ENCODE results near the gene THAP5.

Gene THAP5, protein sequence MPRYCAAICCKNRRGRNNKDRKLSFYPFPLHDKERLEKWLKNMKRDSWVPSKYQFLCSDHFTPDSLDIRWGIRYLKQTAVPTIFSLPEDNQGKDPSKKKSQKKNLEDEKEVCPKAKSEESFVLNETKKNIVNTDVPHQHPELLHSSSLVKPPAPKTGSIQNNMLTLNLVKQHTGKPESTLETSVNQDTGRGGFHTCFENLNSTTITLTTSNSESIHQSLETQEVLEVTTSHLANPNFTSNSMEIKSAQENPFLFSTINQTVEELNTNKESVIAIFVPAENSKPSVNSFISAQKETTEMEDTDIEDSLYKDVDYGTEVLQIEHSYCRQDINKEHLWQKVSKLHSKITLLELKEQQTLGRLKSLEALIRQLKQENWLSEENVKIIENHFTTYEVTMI

DNA sequence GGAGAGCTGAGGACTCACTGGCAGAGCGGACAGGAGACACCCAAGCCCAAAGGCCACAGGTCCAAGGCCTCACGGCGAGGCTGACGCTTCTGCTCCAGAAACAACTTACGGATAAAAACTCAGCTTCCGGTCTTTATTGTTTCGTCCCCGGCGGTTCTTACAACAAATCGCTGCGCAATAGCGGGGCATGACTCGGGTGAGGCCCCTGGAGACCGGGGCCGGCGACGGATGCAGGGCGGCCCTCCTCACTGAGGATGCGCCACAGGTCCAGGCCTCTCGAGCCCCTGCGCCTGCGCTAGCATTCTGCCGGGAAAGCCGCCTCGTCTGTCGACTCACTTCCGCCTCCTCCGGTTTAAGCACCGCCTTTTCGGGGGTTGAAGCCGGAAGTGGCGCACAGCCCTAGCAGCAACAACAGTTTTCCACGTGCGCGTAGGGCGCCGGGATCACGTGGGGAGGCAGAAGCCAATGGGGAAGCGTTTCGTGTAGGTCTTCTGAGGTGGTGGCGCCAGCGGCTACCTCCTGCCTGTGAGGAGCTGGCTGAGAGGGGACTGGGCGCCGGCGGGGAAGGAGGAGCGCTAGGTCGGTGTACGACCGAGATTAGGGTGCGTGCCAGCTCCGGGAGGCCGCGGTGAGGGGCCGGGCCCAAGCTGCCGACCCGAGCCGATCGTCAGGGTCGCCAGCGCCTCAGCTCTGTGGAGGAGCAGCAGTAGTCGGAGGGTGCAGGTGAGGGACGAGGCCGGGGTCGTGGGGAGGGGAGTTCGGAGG is at the start of gene THAP5, which contains the start of gene DNAJB9:
TSS of gene THAP5 (minus strand) at position 326 of the 765 bp plus-strand sequence. CDS start at position 189, 137 bp downstream.
TSS of gene DNAJB9 (plus strand) at position 494 of the 765 bp plus-strand sequence. CDS start 1,853 bp downstream, outside the sequence.
- DNase-seq (ENCODE audit: low read depth in 2 of 2), result peak; percentile 99

DNA sequence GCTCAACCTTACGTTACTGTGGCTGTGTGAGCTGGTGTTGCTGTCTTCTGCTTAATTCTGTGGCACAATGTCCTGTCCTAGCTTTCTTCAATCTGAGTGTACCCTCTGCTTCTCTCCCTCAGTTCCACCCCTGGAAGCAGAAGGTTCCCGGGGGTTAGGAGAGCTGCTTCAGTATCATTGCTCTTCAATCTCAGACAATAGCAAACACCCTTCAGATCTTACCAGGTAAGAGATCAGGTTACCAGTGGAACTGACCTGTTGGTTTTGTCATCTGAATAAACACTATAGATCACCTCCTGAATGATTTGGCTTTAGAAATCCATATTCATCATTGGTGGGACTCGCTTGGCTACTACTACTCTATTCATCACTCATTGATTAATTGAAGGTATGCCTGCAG is 48.5 kb upstream of the THAP5 start:
- no peak for DNase-seq (ENCODE audit: low read depth in 2 of 2)

DNA sequence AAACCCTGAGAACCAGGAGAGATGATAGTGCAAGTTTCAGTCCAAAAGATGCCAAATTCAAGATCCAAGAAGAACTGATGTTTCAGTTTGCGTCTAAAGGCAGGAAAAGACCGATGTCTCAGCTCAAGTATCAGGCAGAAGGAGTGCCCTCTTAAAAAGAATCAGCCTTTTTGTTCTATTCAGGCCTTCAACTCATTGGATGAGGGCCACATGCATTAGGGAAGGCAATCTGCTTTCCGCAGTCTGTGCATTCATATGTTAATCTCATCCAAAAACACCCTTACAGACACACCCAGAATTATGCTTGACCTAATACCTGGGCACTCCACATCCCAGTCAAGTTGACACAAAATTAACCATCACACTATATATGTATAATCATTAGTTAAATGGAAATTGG is 45.4 kb upstream of the THAP5 start:
- DNase-seq (ENCODE audit: low read depth in 2 of 2), result no peak

DNA sequence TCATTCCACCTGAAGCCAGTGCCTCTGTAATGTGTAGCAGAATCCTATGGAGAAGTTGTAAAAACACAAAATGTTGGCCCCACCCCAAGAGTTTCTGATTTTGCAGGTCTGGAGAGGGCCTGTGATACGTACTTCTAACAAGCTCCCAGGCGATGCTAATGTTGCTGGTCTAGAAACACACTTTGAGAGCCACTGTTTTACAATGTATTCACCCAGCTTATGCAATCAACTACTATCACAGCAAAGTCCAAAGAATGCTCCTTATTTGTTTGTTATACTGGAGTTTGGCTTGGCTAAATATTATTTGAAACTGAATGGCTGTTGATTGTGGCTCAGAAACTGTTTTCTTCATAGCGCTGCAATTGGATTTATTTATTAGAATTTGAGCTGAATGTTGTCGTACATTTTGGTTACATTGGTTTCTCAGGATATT is 44.5 kb upstream of the THAP5 start:
- DNase-seq (ENCODE audit: low read depth in 2 of 2), result no peak

DNA sequence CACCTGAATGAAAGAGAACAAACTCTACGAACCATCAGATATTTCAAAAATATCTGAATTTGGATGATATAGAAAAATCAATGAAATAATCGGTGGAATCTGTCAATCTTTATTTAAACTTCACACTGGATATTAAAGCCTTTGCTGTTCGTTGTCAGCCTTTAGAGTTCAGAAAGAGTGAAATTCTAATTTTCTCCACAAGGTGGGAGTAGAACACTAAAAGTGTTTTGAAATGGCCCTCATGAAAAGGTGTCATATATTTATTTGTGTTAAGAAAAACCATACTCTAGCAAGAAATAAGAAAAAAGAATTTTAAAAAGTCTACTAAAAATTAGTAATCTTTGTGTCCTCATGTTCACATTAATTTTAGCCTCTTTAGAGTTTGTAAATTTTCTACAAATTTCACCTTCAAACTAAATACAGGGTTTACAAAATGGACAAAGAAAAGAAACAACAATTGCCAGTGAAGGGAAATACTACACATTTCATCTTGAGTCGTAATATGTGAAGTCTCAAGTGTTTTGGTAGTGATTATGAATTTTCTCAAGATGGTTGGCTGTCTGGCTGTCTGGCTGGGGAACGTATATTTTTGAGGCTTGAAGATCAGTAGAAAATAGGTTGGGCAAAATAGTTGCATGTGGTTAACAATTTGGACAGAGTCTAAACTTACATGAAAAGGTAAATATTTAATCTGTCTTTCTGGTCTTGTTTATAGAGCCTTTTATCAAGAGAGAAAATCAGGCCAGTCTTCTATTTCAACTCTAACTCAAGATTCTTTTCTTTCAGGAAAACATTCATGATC is 43.8 kb upstream of the THAP5 start:
- DNase-seq (ENCODE audit: low read depth in 2 of 2), result no peak

DNA sequence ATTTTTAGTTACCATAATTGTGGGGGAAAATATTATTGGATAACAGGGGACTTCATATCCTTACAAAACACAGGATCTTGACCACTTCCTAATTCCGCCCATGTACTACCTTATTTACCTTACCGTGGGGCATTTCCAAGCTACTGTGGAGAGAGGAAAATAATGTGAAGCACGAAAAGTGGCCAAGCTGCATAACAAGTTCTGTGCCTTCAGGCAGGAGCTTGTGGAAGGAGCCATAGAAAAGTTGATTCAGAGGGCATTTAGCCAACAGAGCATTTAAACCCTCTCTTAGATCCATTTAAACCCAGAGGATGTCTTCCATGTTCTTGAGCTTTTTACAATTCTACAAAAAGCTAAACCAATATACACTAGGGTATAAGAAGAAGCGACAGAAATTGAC is 41.8 kb upstream of the THAP5 start:
- DNase-seq (ENCODE audit: low read depth in 2 of 2), result no peak

DNA sequence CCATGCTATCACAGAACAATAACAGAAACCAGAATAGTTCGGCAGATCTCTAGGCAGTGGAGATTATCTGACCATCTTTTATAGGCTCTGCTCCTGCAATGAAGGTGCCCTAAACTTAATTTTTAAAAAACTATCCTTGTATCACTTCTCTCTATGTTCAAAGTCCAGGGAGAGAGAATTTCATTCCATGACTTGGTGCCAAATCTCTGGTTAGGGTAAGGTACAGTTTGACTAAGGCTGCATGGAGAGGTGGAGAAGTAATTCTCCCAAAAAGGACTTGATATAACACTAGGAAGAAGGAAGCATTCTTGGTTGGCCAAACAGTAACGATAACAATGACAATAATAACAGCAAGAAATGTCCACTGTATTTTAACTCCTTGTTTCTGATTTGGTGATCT is 40.1 kb upstream of the THAP5 start:
- DNase-seq (ENCODE audit: low read depth in 2 of 2), result no peak

DNA sequence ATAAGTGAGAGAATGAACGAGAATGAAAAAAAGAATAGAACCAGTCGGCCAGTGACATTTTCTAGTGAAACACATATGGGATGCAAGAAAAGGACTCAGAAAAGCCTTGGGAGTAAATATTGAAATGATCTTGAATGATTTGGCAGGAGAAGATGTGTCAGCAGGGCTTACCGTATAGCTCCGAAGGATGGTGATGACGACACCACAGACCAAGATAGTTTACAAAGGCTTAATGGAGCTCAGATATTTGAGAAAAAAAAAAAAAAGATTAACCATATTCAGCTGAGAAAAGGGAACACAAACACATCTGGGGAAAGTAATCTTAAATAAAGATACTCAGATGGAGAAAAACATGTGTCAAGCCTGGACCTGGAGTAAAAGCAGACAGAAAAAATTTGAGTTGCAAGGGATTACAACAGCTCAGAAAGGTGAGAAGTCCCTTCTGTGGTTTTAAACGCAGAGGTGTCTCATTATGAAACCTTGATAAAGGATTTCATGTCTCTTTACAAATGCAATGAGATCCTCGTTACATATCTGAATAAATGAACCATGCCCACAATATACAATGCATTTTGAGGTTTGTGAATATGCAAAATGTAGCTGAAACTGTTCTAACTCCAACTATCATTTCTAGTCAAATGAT is 36.2 kb upstream of the THAP5 start:
- no peak for DNase-seq (ENCODE audit: low read depth in 2 of 2)

DNA sequence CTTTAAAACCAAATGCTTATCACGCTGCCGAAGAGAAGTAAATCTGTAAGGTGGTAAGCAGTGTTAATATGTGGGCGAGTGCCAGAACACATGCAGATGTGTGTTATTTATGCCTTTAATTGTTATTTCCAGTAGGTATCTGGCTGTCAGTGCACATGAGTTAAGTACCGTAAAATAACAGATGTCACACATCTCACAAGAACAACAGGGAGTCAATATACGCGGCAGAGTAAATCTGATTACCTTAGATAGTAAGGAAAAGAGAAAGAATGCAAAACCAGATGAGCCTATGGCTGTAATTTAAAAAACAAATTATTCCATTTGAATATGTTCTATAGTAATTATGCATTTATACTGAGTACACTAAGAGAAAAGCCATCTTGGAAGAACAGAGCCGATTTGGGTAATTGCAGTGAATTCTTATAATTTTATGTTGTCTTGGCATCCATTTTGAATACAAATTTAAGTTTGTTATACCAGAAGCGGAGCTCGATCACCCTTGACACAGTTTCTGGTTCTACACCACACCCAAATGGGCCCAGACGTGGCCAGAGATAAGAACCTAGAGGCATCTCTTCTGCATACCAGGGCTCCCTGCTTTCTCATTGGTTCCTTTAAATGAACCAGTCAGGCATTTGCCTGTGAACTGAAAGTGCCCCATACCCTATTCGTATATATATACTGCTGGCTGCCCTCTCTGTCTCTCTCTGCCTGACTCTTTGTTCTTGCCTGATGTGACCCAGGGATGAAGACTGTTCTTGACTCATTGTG is 35.0 kb upstream of the THAP5 start:
- DNase-seq (ENCODE audit: low read depth in 2 of 2), result no peak

DNA sequence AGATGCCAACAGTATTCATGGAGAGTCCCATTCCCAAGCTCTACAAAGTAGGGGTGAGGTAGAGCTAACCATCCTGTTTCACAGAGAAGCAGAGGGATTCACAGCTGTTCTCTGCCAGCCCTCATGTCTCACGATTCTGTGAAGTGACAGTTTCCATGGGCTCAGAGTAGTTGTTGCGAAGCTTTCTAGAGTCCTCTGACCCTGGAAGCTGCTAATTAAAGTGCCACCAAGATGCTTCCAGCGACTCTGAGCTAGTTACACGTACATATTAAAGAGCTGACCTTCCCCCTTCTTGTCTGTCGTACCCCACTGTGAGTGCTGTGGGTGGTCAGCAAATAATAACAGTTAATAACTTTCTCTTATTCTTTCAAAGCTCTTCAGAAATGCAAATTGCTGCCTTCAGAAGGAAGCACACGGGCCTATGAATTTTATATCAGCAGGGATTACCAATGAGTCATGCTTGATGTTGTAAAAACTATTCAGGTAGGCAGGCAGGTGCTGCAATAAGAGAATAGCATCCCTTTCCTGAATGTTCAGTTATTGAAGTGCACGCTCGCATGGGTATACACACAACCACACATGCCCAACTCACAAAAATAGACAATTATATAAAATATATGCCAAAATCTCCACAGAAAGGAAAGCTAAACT is 34.3 kb upstream of the THAP5 start:
- no peak for DNase-seq (ENCODE audit: low read depth in 2 of 2)

DNA sequence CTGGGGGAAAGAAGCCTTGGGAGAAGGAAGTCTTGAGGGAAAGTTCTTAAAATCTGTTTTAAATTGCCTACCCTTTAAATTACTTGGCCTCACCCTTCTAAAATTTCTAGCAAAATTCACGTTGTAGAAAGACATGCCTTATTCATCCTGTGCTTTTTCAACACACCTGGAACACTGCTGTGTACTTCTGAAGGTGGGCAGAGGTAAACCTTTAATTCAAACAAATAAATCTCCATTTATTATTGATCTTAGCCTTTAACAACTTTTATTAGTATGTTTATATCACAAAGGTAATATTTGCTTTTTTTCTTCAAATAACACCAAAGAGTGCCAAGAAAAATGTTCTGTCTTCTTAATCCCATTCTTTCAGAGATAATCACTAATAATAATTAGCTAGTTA is 30.9 kb upstream of the THAP5 start:
- DNase-seq (ENCODE audit: low read depth in 2 of 2), result no peak

DNA sequence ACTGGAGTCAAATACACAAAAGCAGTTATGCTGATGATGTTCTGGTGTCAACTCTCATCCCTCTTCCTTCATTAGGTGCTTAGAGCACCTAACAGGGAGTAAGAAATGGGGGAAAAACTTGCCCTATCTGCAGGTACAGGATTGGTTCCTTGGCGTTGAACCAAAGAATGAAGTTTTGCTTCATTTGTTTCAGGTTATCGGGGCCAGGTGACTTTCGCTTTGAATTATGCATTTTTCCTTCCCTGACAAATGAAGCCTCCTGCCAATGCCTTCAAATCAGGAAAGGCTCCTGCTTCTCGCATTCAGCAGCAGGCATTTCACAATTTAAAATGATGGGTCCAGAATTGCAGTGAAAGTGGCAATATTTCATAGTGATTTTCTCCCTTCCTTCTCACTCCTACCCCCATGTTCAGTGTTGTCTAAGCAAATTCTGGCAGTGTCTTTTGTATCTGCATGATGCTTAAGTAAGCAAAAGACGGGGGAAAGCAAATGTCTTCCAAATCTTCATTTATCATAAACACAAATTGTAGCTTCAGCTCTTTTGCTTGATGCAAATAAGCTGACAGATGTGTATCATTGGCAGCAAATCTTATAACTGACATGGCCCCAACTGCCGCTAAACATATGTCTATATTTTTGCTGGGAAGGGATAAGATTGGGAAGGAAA is 29.5 kb upstream of the THAP5 start:
- no peak for DNase-seq (ENCODE audit: low read depth in 2 of 2)

DNA sequence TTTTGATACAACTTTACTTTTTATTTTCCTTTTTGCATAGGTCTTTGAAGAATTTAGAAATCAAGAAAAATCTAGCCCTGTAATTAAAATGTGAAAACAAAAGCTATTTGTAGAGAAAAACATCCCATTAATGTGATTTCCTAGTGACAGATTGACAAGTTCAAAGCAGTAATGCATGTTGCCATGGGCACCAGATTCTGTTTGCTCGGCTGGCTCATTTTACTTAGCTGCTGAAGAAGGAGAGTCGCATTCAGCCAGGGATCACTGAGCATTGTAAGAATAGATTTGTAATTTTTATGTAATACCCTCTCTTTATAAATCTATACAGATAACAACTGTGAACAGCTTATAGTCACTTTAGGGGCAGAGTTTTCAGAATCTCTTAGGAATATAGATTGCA is 28.6 kb upstream of the THAP5 start:
- no peak for DNase-seq (ENCODE audit: low read depth in 2 of 2)

DNA sequence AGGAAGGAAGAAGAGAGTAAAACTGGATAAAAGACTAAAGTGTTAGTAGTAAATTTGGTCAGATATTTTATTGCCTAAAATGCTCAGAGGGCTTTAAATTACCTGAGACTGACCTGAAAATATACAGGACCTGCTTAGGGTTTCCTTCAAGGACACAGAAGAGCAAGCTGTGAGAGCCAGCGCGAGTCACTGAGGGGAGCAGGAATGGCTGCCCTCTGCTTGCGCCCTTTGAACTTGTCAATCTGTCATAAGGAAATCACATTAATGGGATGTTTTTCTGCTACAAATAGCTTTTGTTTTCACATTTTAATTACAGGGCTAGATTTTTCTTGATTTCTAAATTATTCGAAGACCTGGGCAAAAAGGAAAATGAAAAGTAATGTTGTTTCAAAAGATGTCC is 27.1 kb upstream of the THAP5 start:
- no peak for DNase-seq (ENCODE audit: low read depth in 2 of 2)

DNA sequence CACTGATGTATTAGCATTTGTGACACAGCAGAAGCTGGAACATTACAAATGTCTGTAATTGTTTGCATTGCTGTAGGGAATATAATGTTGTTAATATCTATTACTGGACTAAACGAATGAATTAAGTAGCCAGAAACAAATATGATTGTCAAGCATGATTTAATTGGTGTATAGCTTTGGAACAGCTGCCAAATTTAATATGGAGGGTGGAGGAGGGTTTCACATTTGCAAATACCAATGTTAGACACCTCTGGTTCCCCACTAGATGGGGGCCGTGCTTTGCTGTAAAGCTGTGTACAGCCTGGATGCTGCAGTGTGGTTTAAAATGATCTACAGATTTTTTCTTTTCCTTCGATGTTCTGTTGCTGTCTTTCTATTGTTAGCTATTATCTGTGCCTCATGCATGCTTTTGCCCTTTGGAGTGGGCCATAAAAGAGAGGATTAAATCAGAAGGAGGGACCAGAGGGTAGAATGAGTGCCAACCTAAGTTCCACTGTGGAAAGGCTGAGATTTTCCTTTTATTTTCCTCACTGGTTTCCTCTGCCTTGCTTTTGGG is 23.2 kb upstream of the THAP5 start:
- DNase-seq (ENCODE audit: low read depth in 2 of 2), result no peak

DNA sequence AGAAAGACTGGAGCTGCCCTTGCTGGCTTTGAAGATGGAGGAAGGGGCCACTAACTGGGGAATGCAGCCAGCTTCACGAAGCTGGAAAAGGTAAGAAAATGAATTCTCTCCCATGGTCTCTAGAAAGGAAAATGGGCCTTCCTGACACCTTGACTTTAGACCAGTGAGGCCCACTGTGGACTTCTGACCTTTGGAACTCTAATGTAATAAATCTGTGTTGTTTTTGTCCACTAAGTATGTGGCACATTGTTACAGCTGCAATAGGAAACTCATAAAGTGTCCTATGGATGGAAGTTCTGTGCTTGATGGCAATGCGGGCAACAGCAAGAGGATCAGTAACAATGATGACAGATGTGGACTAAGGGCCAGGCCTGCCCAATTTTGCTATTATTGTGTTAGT is 21.1 kb upstream of the THAP5 start:
- DNase-seq (ENCODE audit: low read depth in 2 of 2), result no peak

DNA sequence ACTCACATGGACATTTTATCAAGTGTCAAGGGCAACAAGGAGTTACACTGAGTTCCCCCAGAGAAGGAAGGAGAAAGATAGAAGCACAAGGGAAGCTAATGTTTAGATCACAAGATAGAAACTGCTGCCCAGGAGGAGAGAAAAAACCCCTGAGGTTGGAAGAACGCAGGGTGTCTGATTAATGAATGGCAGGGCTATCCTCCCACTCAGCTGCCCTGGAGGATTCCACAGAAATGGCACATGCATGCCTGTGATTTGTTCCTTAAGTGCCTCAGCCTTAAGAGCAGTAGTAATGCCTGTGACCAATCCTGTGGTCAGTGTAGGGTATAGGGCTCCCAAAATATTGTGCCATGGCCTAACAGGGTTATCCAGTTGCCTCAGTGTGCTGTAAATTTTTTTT is 20.4 kb upstream of the THAP5 start:
- DNase-seq (ENCODE audit: low read depth in 2 of 2), result no peak

DNA sequence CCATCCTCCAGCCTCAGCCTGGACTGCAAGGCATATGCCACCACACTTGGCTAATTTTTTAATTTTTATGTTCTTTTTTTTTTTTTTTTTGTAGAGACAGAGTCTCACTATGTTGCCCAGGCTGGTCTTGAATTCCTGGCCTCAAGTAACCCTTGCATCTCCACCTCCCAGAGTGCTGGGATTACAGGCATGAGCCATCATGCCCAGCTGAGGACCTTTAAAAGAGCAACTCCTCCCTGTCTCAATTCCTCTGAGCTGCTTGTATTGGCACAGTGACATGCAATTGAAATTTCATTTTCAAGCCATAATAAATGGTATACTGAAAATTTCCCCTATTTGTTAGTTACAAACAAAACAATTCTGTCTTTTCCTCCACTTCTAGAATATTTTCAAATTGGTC is 19.7 kb upstream of the THAP5 start:
- no peak for DNase-seq (ENCODE audit: low read depth in 2 of 2)

DNA sequence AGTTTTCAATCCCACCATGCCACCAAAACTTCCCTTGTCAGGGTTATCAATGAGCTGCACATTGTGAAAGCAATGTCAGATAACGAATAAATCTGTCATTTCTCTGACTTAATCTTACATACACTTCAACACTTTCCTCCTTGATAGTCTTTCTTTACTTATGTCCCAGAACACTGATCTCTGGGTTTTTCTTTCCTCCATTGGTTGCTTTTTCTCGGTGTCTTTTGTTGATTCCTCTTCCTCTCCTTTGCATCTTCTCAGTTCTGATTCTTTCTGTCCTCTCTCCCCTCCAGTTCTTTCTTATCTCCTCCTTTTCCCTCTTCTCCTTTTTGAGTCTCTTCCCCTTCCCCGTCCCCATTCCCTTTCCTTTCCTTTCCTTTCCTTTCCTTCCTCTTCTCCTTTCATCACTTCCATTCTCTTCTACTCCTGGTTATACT is 16.8 kb upstream of the THAP5 start:
- no peak for DNase-seq (ENCODE audit: low read depth in 2 of 2)

DNA sequence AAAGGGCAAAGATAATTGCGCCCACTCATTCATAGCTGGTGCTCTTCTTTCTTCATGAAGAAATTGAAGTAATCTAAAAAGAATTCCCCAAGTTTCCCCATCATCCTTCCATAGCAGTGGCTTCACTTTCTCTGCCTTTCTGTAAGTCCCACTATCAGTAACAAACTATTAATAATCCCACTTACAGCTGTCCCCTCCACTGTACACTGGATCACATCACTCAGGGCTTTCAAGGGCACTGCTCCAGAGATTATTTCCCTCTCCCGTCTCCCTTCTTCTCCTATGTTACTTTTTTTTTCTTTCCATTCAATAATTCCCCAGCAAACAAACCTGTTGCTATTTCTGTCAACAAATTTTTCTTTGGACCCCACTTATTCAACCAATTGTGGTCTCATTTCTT is 16.3 kb upstream of the THAP5 start:
- DNase-seq (ENCODE audit: low read depth in 2 of 2), result no peak

Data from stimulated activated CD8-positive, alpha-beta memory T cell treated with anti-CD3 and anti-CD28 coated beads, Interleukin-15, amount 100 ng/mL, for 48 hours (primary cell).